Prostate gland (tissue), 2 donors: ENCODE data around the gene MAP6. TPM values are rescaled to one million over a fixed set of nuclear protein-coding genes. Genes with fewer than 3 reads are reported as not detected.

Experiments used
- DNase-seq: peaks from one replicate; pipeline ENCODE4 v3.0.0-alpha.2; 2019; ENCODE audit warnings: low spot score
- H3K27ac ChIP-seq, 2 donors: fragments of 200-600 bp; sonication (generic); 2 replicates each; pipeline ENCODE4 v1.5.1; 2017 to 2019
- H3K27me3 ChIP-seq: fragments of 200-600 bp; sonication (generic); replicated peaks from 2 replicates; pipeline ENCODE4 v1.5.1; 2019; ENCODE audit not compliant: insufficient read depth
- H3K36me3 ChIP-seq, 2 donors: fragments of 200-600 bp; sonication (generic); 1 replicate in 1 of 2; 2 replicates in 1 of 2; pipeline versions ENCODE4 v1.5.1 to v1.8.1; 2017 to 2019
- H3K4me1 ChIP-seq: fragments of 200-600 bp; sonication (generic); replicated peaks from 2 replicates; pipeline ENCODE4 v1.5.1; 2019
- H3K4me3 ChIP-seq, 2 donors: fragments of 200-600 bp; sonication (generic); 2 replicates each; pipeline ENCODE4 v1.5.1; 2017 to 2019
- H3K9me3 ChIP-seq: fragments of 200-600 bp; sonication (generic); 2 replicates; pipeline ENCODE4 v1.5.1; 2017
- CTCF ChIP-seq, 4 experiments: fragments of 200-600 bp in 2 of 4; fragments of 450-650 bp in 2 of 4; sonication (generic) in 2 of 4; IDR thresholded peaks; 1 replicate in 3 of 4; 2 replicates in 1 of 4; pipeline ENCODE4 v1.5.1; 2016 to 2019; ENCODE audit warnings: antibody characterized with exemption in 4 of 4, mild to moderate bottlenecking in 2 of 4, moderate library complexity in 2 of 4
- POLR2A ChIP-seq: fragments of 450-650 bp; IDR thresholded peaks from one replicate; pipeline ENCODE4 v1.6.1; 2016; ENCODE audit warnings: antibody characterized with exemption, mild to moderate bottlenecking
- POLR2AphosphoS5 ChIP-seq: sonication (generic); formaldehyde crosslinking; IDR thresholded peaks from one replicate; pipeline ENCODE4 v1.6.1; 2017; ENCODE audit warnings: antibody characterized with exemption
- WGBS: methylation state at CpG from one replicate; pipeline ENCODE4 v1.1.5; 2018; 5-methylcytosine and 5-hydroxymethylcytosine counted together
- intact Hi-C: fragments of 100-400 bp; cut with DNase I; formaldehyde crosslinking; loops from one replicate; pipeline ENCODE4 v1.14.2; 2022
- total RNA-seq, 2 donors: library from RNA; depleted of rRNA; stranded (reverse); fragments of >200 nt; gene quantifications; one replicate each; pipeline ENCODE4 v1.1.0, GENCODE V29; 2016

Gene MAP6
- total RNA-seq, 2 donors from 2014 or later = 15.8 to 21.5 TPM

GRCh38 chr11:75572744-75573143 lies 96.1 kb downstream of the MAP6 start:
- intact Hi-C loops = no loop called here
- Histone ChIP-seq H3K27me3 (no peaks in the 10 kb centered on the region), H3K36me3 (peaks cover 14 to 43% of the 10 kb centered on the region in 2 donors), H3K9me3 (no peaks in the 10 kb centered on the region), H3K27ac (no peak overlapping the region), H3K4me1 (no peaks in the 10 kb centered on the region), H3K4me3 (no peak overlapping the region)
- no peak for TF ChIP-seq POLR2A
- TF ChIP-seq POLR2AphosphoS5 = no peak
- no peak for TF ChIP-seq CTCF (IDR thresholded peaks at IDR 0.05)
- no peak for DNase-seq
- WGBS = 65% methylated on average over 8 of the region's 8 CpGs

GRCh38 chr11:75571625-75572024 lies 97.2 kb downstream of the MAP6 start:
- no peak for DNase-seq
- intact Hi-C loops = no loop called here
- H3K4me1 ChIP-seq = no peaks in the 10 kb centered on the region
- TF ChIP-seq POLR2AphosphoS5 = no peak
- TF ChIP-seq CTCF (IDR thresholded peaks at IDR 0.05) = no peak
- TF ChIP-seq POLR2A = no peak
- 93% methylated on average over 12 of the region's 14 CpGs for WGBS
- peaks cover 19 to 46% of the 10 kb centered on the region in 2 donors for H3K36me3 ChIP-seq
- H3K9me3 ChIP-seq = no peaks in the 10 kb centered on the region
- H3K4me3 ChIP-seq = no peak overlapping the region
- no peak overlapping the region for H3K27ac ChIP-seq
- H3K27me3 ChIP-seq = no peaks in the 10 kb centered on the region

- DNase-seq = no peak
- H3K27ac ChIP-seq = no peak overlapping the region
- no peaks in the 10 kb centered on the region for H3K9me3 ChIP-seq
- intact Hi-C loops = no loop called here
- no peak for TF ChIP-seq CTCF (IDR thresholded peaks at IDR 0.05)
- H3K4me3 ChIP-seq = no peak overlapping the region
- H3K27me3 ChIP-seq = no peaks in the 10 kb centered on the region
- peaks cover 19 to 46% of the 10 kb centered on the region in 2 donors for H3K36me3 ChIP-seq
- H3K4me1 ChIP-seq = peaks cover 5% of the 10 kb centered on the region
- 60% methylated on average over 9 of the region's 9 CpGs for WGBS
These were observed 98.2 kb downstream of the MAP6 start for GRCh38 chr11:75570559-75571139.

- H3K27me3 ChIP-seq = no peaks in the 10 kb centered on the region
- TF ChIP-seq POLR2AphosphoS5 (no peak), POLR2A (no peak), CTCF (IDR thresholded peaks at IDR 0.05) (no peak)
- no peaks in the 10 kb centered on the region for H3K9me3 ChIP-seq
- H3K36me3 ChIP-seq = peaks cover 19 to 46% of the 10 kb centered on the region in 2 donors
- no peak overlapping the region for H3K27ac ChIP-seq
- WGBS = 88% methylated on average over 14 of the region's 14 CpGs
- H3K4me1 ChIP-seq = peaks cover 21% of the 10 kb centered on the region
- intact Hi-C loops = no loop called here
- H3K4me3 ChIP-seq = no peak overlapping the region
- DNase-seq = no peak
These were observed 100.1 kb downstream of the MAP6 start for GRCh38 chr11:75568616-75569219.

- intact Hi-C loops = no loop called here
- H3K27ac ChIP-seq = no peak overlapping the region
- peaks cover 19 to 46% of the 10 kb centered on the region in 2 donors for H3K36me3 ChIP-seq
- H3K4me1 ChIP-seq = peaks cover 26% of the 10 kb centered on the region
- no peaks in the 10 kb centered on the region for H3K9me3 ChIP-seq
- no peaks in the 10 kb centered on the region for H3K27me3 ChIP-seq
- no peak overlapping the region for H3K4me3 ChIP-seq
- no peak for DNase-seq
- 86% methylated on average over 6 of the region's 6 CpGs for WGBS
- TF ChIP-seq POLR2AphosphoS5 (no peak), CTCF (IDR thresholded peaks at IDR 0.05) (no peak), POLR2A (no peak)
These were observed 100.9 kb downstream of the MAP6 start for GRCh38 chr11:75567971-75568370.
